HG02981 (cell line): Measurements from ENCODE around the gene RNASE12.

Source experiments
- ATAC-seq: cut with Tn5 transposase; IDR thresholded peaks from one replicate; pipeline ENCODE4 v1.9.1; 2021; ENCODE audit warnings: mild to moderate bottlenecking, moderate library complexity; ENCODE audit not compliant: unreplicated experiment

RNASE12 gene

DNA sequence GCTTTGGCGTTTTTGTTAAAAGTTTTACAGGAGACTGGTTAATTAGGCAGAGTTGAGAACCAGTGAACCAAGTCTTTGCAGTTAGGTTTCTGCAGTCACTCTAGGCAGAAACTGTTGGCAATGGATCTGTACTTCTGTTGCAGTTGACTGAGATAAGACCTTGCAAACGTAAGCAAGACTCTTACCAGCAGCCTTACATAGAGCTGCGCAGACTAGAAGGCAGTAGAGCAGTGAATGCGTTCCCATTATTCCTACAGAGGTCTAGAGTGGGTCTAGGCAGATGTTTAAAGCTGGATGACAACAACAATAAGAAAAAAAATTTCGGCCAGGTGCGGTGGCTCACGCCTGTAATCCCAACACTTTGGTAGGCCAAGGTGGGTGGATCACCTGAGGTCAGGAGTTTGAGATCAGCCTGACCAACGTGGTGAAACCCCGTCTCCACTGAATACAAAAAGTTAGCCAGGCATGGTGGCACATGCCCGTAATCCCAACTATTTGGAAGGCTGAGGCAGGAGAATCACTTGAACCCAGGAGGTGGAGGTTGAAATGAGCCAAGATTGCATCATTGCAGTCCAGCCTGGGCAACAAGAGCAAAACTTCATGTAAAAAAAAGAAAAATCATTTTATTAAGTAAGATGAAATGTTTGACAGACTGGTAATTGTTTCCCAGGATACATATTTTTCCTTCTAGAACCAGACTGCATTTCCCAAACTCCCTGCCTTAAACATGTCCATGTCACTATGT, 42.6 kb downstream of the RNASE12 start:
- ATAC-seq: no peak

- ATAC-seq: no peak
These were observed 44.3 kb downstream of the RNASE12 start for GRCh38 chr14:20546877-20547276.
